Iris pigment epithelial cell (primary cell): Measurements from ENCODE around the gene B3GALNT2.
A peak's percentile ranks its signal among the peaks of the same experiment; 100 is the strongest.
"Not testable (repeated sequence)": the region's sequence is repeated elsewhere in the genome, so short reads cannot be mapped to it uniquely, and the experiment has no call there.

Source experiments
- DNase-seq: peaks from one replicate; pipeline ENCODE4 v3.0.0-alpha.2; 2011; ENCODE audit warnings: low read depth

Gene B3GALNT2

GRCh38 chr1:235504122-235504493, at the start of gene B3GALNT2:
B3GALNT2 (minus strand) TSS chr1:235504452; CDS start chr1:235504252, 200 bp downstream.
- no peak for DNase-seq

GRCh38 chr1:235553112-235553551, 48.9 kb upstream of the B3GALNT2 start:
- no peak for DNase-seq

GRCh38 chr1:235552146-235552716, 48.0 kb upstream of the B3GALNT2 start:
- DNase-seq = no peak

GRCh38 chr1:235549351-235550139, 45.3 kb upstream of the B3GALNT2 start:
- DNase-seq = no peak

GRCh38 chr1:235546369-235547155, 42.3 kb upstream of the B3GALNT2 start:
- not testable (repeated sequence) for DNase-seq

- DNase-seq = no peak
These were observed 41.2 kb upstream of the B3GALNT2 start for GRCh38 chr1:235545292-235545930.

GRCh38 chr1:235542845-235543244, 38.6 kb upstream of the B3GALNT2 start:
- not testable (repeated sequence) for DNase-seq

GRCh38 chr1:235533476-235534168, 29.4 kb upstream of the B3GALNT2 start:
- peak; percentile 8 for DNase-seq

- DNase-seq = peak; percentile 73
These were observed 28.1 kb upstream of the B3GALNT2 start for GRCh38 chr1:235532360-235532759.

GRCh38 chr1:235527196-235527814, 23.1 kb upstream of the B3GALNT2 start:
- DNase-seq = peak; percentile 22

GRCh38 chr1:235525314-235525713, 21.1 kb upstream of the B3GALNT2 start:
- peak; percentile 27 for DNase-seq

- DNase-seq = no peak
These were observed 12.7 kb upstream of the B3GALNT2 start for GRCh38 chr1:235516862-235517446.

- DNase-seq = no peak
These were observed 11.7 kb upstream of the B3GALNT2 start for GRCh38 chr1:235515844-235516512.

- DNase-seq = peak; percentile 63
These were observed 9.5 kb upstream of the B3GALNT2 start for GRCh38 chr1:235513495-235514366.

GRCh38 chr1:235511470-235512240, 7.4 kb upstream of the B3GALNT2 start:
- DNase-seq = peak; percentile 69

GRCh38 chr1:235510823-235511222, 6.6 kb upstream of the B3GALNT2 start:
- no peak for DNase-seq

- DNase-seq = no peak
These were observed 3.4 kb upstream of the B3GALNT2 start for GRCh38 chr1:235507623-235508022.

GRCh38 chr1:235504494-235505222, 406 bp upstream of the B3GALNT2 start:
- DNase-seq = peak; percentile 99
